ENCODE results near the gene TSPEAR. TPM values are rescaled to one million over a fixed set of nuclear protein-coding genes. Genes with fewer than 3 reads are reported as not detected.

The TSPEAR gene
- total RNA-seq, 1 experiment from 2014 or later, result not detected

DNA sequence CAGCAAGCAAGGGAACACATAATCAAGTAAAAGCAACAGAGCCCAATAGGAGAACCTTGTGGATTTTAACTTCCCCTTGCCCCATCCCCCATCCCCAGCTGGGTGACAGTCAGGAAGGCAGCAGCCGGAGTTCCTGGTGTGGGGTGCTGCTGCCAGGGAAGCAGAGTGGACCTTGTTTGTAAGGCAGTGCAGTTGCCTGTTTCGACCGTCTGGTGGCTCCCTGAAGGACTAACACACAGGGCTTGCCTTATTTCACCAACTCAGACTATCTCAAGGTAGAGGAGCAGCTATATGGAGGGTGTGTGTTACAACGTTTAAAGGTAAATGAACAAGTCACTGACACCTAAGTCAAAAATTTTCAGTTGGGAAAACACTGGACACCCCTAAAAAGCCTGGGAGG, 92.9 kb downstream of the TSPEAR start:
- Mint-ChIP-seq H3K4me1 (ENCODE audit: insufficient read depth, unreplicated experiment) (peaks cover 8% of the 10 kb centered on the region), H3K36me3 (ENCODE audit: insufficient read depth, unreplicated experiment) (no peaks in the 10 kb centered on the region), H3K4me3 (ENCODE audit: unreplicated experiment) (no peak overlapping the region), H3K27me3 (ENCODE audit: insufficient read depth, unreplicated experiment) (peaks cover 63% of the 10 kb centered on the region), H3K27ac (ENCODE audit: low read depth, unreplicated experiment) (no peak overlapping the region), H3K9me3 (ENCODE audit: unreplicated experiment) (peaks cover 37% of the 10 kb centered on the region)
- intact Hi-C loops (cut with micrococcal nuclease), result loop anchor here (2.0 kb wide), 1 partner anchor 124 kb away; no protein-coding TSS in a partner anchor
- no peak for DNase-seq (ENCODE audit: unreplicated experiment)
- POLR2A ChIA-PET, result interaction anchor here (0.6 to 0.9 kb wide), 2 partner anchors 102 to 879 kb away, joined by 3 to 5 read pairs; no protein-coding TSS in a partner anchor
- CTCF ChIA-PET, result no interaction called here
- no TSS peak for BruUV-seq (replicated peaks)
- TF ChIP-seq, protein P1, sequence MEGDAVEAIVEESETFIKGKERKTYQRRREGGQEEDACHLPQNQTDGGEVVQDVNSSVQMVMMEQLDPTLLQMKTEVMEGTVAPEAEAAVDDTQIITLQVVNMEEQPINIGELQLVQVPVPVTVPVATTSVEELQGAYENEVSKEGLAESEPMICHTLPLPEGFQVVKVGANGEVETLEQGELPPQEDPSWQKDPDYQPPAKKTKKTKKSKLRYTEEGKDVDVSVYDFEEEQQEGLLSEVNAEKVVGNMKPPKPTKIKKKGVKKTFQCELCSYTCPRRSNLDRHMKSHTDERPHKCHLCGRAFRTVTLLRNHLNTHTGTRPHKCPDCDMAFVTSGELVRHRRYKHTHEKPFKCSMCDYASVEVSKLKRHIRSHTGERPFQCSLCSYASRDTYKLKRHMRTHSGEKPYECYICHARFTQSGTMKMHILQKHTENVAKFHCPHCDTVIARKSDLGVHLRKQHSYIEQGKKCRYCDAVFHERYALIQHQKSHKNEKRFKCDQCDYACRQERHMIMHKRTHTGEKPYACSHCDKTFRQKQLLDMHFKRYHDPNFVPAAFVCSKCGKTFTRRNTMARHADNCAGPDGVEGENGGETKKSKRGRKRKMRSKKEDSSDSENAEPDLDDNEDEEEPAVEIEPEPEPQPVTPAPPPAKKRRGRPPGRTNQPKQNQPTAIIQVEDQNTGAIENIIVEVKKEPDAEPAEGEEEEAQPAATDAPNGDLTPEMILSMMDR (IDR thresholded peaks at IDR 0.05; ENCODE audit: unreplicated experiment), result no peak

GRCh38 chr21:44617071-44617501, 94.3 kb downstream of the TSPEAR start:
- Mint-ChIP-seq H3K27me3 (ENCODE audit: insufficient read depth, unreplicated experiment) (peaks cover 73% of the 10 kb centered on the region), H3K9me3 (ENCODE audit: unreplicated experiment) (peaks cover 31% of the 10 kb centered on the region), H3K4me3 (ENCODE audit: unreplicated experiment) (no peak overlapping the region), H3K27ac (ENCODE audit: low read depth, unreplicated experiment) (no peak overlapping the region), H3K4me1 (ENCODE audit: insufficient read depth, unreplicated experiment) (peaks cover 8% of the 10 kb centered on the region), H3K36me3 (ENCODE audit: insufficient read depth, unreplicated experiment) (no peaks in the 10 kb centered on the region)
- DNase-seq (ENCODE audit: unreplicated experiment), result no peak
- no TSS peak for BruUV-seq (replicated peaks)
- intact Hi-C loops (cut with micrococcal nuclease), result no loop called here
- ChIA-PET POLR2A (no interaction called here), CTCF (no interaction called here)
- TF ChIP-seq, protein P1 (IDR thresholded peaks at IDR 0.05; ENCODE audit: unreplicated experiment), result no peak

DNA sequence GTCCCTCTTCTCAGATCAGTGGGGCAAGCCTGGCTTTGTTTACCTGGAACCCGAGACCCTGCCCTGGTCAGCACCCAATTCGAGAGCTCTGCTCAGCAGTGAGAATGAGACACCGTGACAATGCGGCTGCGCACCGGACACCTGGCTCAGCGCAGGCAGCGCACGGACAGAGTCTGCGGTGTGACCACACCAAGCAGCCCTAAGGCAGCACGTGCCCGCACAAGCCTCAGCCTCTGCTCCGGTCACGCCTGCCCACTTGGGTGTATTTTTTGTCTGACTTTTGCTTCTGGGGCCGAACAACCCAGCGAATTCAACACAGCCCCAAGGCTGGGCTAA, 94.8 kb downstream of the TSPEAR start:
- Mint-ChIP-seq H3K4me3 (ENCODE audit: unreplicated experiment) (no peak overlapping the region), H3K27me3 (ENCODE audit: insufficient read depth, unreplicated experiment) (peaks cover 73% of the 10 kb centered on the region), H3K36me3 (ENCODE audit: insufficient read depth, unreplicated experiment) (no peaks in the 10 kb centered on the region), H3K4me1 (ENCODE audit: insufficient read depth, unreplicated experiment) (peaks cover 8% of the 10 kb centered on the region), H3K27ac (ENCODE audit: low read depth, unreplicated experiment) (no peak overlapping the region), H3K9me3 (ENCODE audit: unreplicated experiment) (peaks cover 31% of the 10 kb centered on the region)
- peak; percentile 24 for DNase-seq (ENCODE audit: unreplicated experiment)
- intact Hi-C loops (cut with micrococcal nuclease), result no loop called here
- TF ChIP-seq, protein P1 (IDR thresholded peaks at IDR 0.05; ENCODE audit: unreplicated experiment), result no peak
- POLR2A ChIA-PET, result interaction anchor here (0.7 kb wide), 1 partner anchor 9 kb away, joined by 3 read pairs; no protein-coding TSS in a partner anchor
- no TSS peak for BruUV-seq (replicated peaks)
- CTCF ChIA-PET, result no interaction called here

DNA sequence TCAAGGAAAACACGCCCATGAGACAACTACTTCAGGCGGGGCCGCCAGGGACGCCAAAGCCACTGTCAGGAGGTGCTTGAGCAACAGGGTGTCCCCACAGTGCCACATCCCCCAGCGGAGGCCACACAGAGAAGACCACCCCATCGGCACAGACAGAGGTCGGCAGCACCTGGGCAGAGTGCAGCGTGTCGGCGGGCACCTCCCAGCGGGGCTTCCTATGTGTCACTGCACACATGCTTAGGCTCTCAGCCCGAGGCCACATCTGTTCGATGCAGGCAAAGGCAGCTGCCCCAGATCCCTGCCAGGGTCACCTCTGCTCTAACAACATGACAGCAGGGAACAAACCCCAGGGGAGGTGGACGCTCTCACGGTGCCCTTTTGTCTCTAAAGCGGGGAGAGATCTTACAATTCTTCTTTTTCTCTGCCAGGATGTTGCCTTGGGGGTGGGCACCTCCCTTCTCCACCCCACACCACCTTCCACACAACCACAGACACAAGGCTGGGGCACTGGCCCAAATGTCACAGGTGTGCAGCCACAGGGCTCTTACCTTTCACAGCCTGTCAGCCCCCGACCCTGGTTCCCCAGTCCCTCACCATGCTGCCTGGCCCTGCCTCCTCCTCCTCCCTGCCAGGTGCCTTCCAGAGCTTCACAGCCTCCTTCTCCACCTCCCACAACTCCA, 95.3 kb downstream of the TSPEAR start:
- Mint-ChIP-seq H3K36me3 (ENCODE audit: insufficient read depth, unreplicated experiment) (no peaks in the 10 kb centered on the region), H3K27ac (ENCODE audit: low read depth, unreplicated experiment) (no peak overlapping the region), H3K4me3 (ENCODE audit: unreplicated experiment) (no peak overlapping the region), H3K9me3 (ENCODE audit: unreplicated experiment) (peaks cover 31% of the 10 kb centered on the region), H3K27me3 (ENCODE audit: insufficient read depth, unreplicated experiment) (peaks cover 73% of the 10 kb centered on the region), H3K4me1 (ENCODE audit: insufficient read depth, unreplicated experiment) (peaks cover 8% of the 10 kb centered on the region)
- intact Hi-C loops (cut with micrococcal nuclease), result no loop called here
- BruUV-seq (replicated peaks), result no TSS peak
- CTCF ChIA-PET, result no interaction called here
- POLR2A ChIA-PET, result interaction anchor here (0.7 kb wide), 1 partner anchor 9 kb away, joined by 3 read pairs; no protein-coding TSS in a partner anchor
- DNase-seq (ENCODE audit: unreplicated experiment), result no peak
- TF ChIP-seq, protein P1 (IDR thresholded peaks at IDR 0.05; ENCODE audit: unreplicated experiment), result no peak
